CD14-positive monocyte (primary cell): ENCODE results near the gene FGF6. TPM values are rescaled to one million over a fixed set of nuclear protein-coding genes. Genes with fewer than 3 reads are reported as not detected.
A peak's percentile ranks its signal among the peaks of the same experiment; 100 is the strongest.

ENCODE experiments used
- DNase-seq, 3 donors: peaks; one replicate each; pipeline ENCODE4 v3.0.0-alpha.2; 2011 to 2022
- H2AFZ ChIP-seq: 2 replicates; pipeline ENCODE4 v1.6.0; 2012; ENCODE audit warnings: mild to moderate bottlenecking, low read depth, low read length, inconsistent platforms; ENCODE audit not compliant: insufficient read depth, poor library complexity, severe bottlenecking
- H3K27ac ChIP-seq, 2 donors: 1 replicate in 1 of 2; 2 replicates in 1 of 2; pipeline ENCODE4 v1.5.1; 2012 to 2013; ENCODE audit warnings: low read length in 2 of 2, control low read depth in 1 of 2, inconsistent platforms in 1 of 2, low read depth in 1 of 2, mild to moderate bottlenecking in 1 of 2
- H3K27me3 ChIP-seq, 2 donors: one replicate each; pipeline versions ENCODE4 v1.6.0 to v1.6.1; 2011 to 2013; ENCODE audit warnings: low read length in 2 of 2; ENCODE audit not compliant: control insufficient read depth in 2 of 2, insufficient read depth in 2 of 2
- H3K36me3 ChIP-seq, 2 donors: replicated peaks in 1 of 2; 1 replicate in 1 of 2; 2 replicates in 1 of 2; pipeline versions ENCODE4 v1.5.1 to v1.6.1; 2012 to 2013; ENCODE audit warnings: low read length in 2 of 2, control low read depth in 1 of 2, inconsistent platforms in 1 of 2, mild to moderate bottlenecking in 1 of 2; ENCODE audit not compliant: insufficient read depth in 2 of 2, control insufficient read depth in 1 of 2
- H3K4me1 ChIP-seq, 2 donors: 1 replicate in 1 of 2; 2 replicates in 1 of 2; pipeline versions ENCODE4 v1.5.1 to v1.6.1; 2012 to 2013; ENCODE audit warnings: low read length in 2 of 2, control low read depth in 1 of 2, inconsistent platforms in 1 of 2, mild to moderate bottlenecking in 1 of 2, moderate library complexity in 1 of 2; ENCODE audit not compliant: insufficient read depth in 2 of 2, control insufficient read depth in 1 of 2
- H3K4me2 ChIP-seq: replicated peaks from 2 replicates; pipeline ENCODE3; 2012; ENCODE audit warnings: low read length, moderate library complexity, mild to moderate bottlenecking; ENCODE audit not compliant: poor library complexity, severe bottlenecking; ENCODE audit errors: extremely low read depth
- H3K4me3 ChIP-seq, 3 experiments: fragments of 200-600 bp in 1 of 3; sonication (generic) in 1 of 3; replicated peaks in 1 of 3; 1 replicate in 2 of 3; 2 replicates in 1 of 3; pipeline ENCODE4 v1.5.1; 2011 to 2013; ENCODE audit warnings: low read length in 3 of 3, mild to moderate bottlenecking in 3 of 3, control low read depth in 2 of 3, low read depth in 2 of 3, inconsistent platforms in 1 of 3, moderate library complexity in 1 of 3
- H3K79me2 ChIP-seq: 2 replicates; pipeline ENCODE4 v1.6.0; 2012; ENCODE audit warnings: mild to moderate bottlenecking, control low read depth, inconsistent platforms, low read length, moderate library complexity; ENCODE audit not compliant: insufficient read depth
- H3K9ac ChIP-seq: 2 replicates; pipeline ENCODE4 v1.6.0; 2017; ENCODE audit warnings: low read length, mild to moderate bottlenecking; ENCODE audit not compliant: insufficient read depth, poor library complexity, severe bottlenecking
- H3K9me3 ChIP-seq, 2 donors: replicated peaks in 1 of 2; 1 replicate in 1 of 2; 2 replicates in 1 of 2; pipeline versions ENCODE4 v1.5.1 to v1.6.1; 2012 to 2013; ENCODE audit warnings: low read length in 2 of 2, control low read depth in 1 of 2; ENCODE audit not compliant: control insufficient read depth in 1 of 2, insufficient read depth in 1 of 2
- H4K20me1 ChIP-seq: 2 replicates; pipeline ENCODE4 v1.6.0; 2012; ENCODE audit warnings: mild to moderate bottlenecking, low read length, control low read depth, moderate library complexity; ENCODE audit not compliant: insufficient read depth
- H3K27ac Mint-ChIP-seq, 7 donors: one replicate each; pipeline ENCODE4 v1.8.0; 2020; ENCODE audit warnings: mild to moderate bottlenecking in 7 of 7, mixed read lengths in 7 of 7, moderate library complexity in 6 of 7, inconsistent platforms in 2 of 7
- H3K27me3 Mint-ChIP-seq, 3 donors: one replicate each; pipeline ENCODE4 v1.8.0; 2021 to 2022; ENCODE audit warnings: low read depth in 3 of 3, mild to moderate bottlenecking in 3 of 3, mixed read lengths in 3 of 3, moderate library complexity in 3 of 3, inconsistent platforms in 1 of 3
- H3K36me3 Mint-ChIP-seq, 2 donors: one replicate each; pipeline ENCODE4 v1.8.0; 2020; ENCODE audit warnings: mixed read lengths in 2 of 2, inconsistent platforms in 1 of 2, mild to moderate bottlenecking in 1 of 2
- H3K4me1 Mint-ChIP-seq: one replicate; pipeline ENCODE4 v1.8.0; 2020; ENCODE audit warnings: mild to moderate bottlenecking, mixed read lengths
- H3K4me3 Mint-ChIP-seq, 2 donors: one replicate each; pipeline ENCODE4 v1.8.0; 2020; ENCODE audit warnings: mild to moderate bottlenecking in 2 of 2, mixed read lengths in 2 of 2, moderate library complexity in 1 of 2
- H3K9me3 Mint-ChIP-seq, 7 donors: one replicate each; pipeline ENCODE4 v1.8.0; 2020 to 2022; ENCODE audit warnings: mixed read lengths in 7 of 7, mild to moderate bottlenecking in 6 of 7, moderate library complexity in 6 of 7, inconsistent platforms in 2 of 7
- CTCF ChIP-seq: fragments of 200-600 bp; IDR thresholded peaks from one replicate; pipeline ENCODE4 v1.8.0; 2022; ENCODE audit warnings: antibody characterized with exemption, mild to moderate bottlenecking
- WGBS: methylation state at CpG from one replicate; pipeline ENCODE4 v1.1.5; 2013; ENCODE audit warnings: missing lambda C conversion rate; ENCODE audit not compliant: insufficient coverage; 5-methylcytosine and 5-hydroxymethylcytosine counted together
- intact Hi-C, 2 donors: fragments of 100-400 bp; cut with micrococcal nuclease; formaldehyde crosslinking; loops; one replicate each; pipeline versions ENCODE4 v1.15.0 to v1.15.1; 2023
- polyA plus RNA-seq, 3 donors: library from polyadenylated mRNA; depleted of rRNA in 1 of 3; unstranded in 2 of 3; stranded (reverse) in 1 of 3; fragments of 300-500 nt in 2 of 3; fragments of >200 nt in 1 of 3; fragmentation: Illumina TruSeq in 2 of 3; gene quantifications; 1 replicate in 2 of 3; 2 replicates in 1 of 3; pipeline ENCODE4 v1.2.3, GENCODE V29; 2012 to 2021

FGF6 gene
- polyA plus RNA-seq, 3 donors: not detected

GRCh38 chr12:4392223-4392742, 53.3 kb downstream of the FGF6 start:
- H3K4me1 Mint-ChIP-seq: no peaks in the 10 kb centered on the region
- WGBS: 11% methylated on average over 11 of the region's 15 CpGs
- H3K27me3 ChIP-seq: peaks cover 0 to 10% of the 10 kb centered on the region in 2 donors
- no peak for DNase-seq
- H3K27ac ChIP-seq: no peak overlapping the region
- no peaks in the 10 kb centered on the region for H3K36me3 Mint-ChIP-seq
- H4K20me1 ChIP-seq: no peaks in the 10 kb centered on the region
- H2AFZ ChIP-seq: peak overlapping the region; percentile 35
- no peak for TF ChIP-seq CTCF
- H3K9me3 ChIP-seq: no peaks in the 10 kb centered on the region
- H3K4me3 Mint-ChIP-seq: peak overlapping the region in 1 of 2 donors; percentile 19
- no peaks in the 10 kb centered on the region for H3K4me1 ChIP-seq
- no peak overlapping the region for H3K9ac ChIP-seq
- H3K4me2 ChIP-seq: no peak overlapping the region
- peaks cover 0 to 3% (median 0%) of the 10 kb centered on the region in 7 donors for H3K9me3 Mint-ChIP-seq
- no peak overlapping the region for H3K4me3 ChIP-seq
- peaks cover 20 to 28% (median 23%) of the 10 kb centered on the region in 3 donors for H3K27me3 Mint-ChIP-seq
- peak overlapping the region in 1 of 7 donors; percentile 12 for H3K27ac Mint-ChIP-seq
- H3K79me2 ChIP-seq: no peaks in the 10 kb centered on the region
- intact Hi-C loops: no loop called here
- H3K36me3 ChIP-seq: no peaks in the 10 kb centered on the region

GRCh38 chr12:4388662-4389061, 57.0 kb downstream of the FGF6 start:
- H3K9ac ChIP-seq: no peak overlapping the region
- H3K27ac ChIP-seq: no peak overlapping the region
- H4K20me1 ChIP-seq: no peaks in the 10 kb centered on the region
- peaks cover 13 to 22% (median 19%) of the 10 kb centered on the region in 3 donors for H3K27me3 Mint-ChIP-seq
- H3K27ac Mint-ChIP-seq: no peak overlapping the region
- H3K36me3 Mint-ChIP-seq: no peaks in the 10 kb centered on the region
- H3K4me3 Mint-ChIP-seq: no peak overlapping the region
- intact Hi-C loops: no loop called here
- H2AFZ ChIP-seq: no peak overlapping the region
- WGBS: no CpG with 5 or more reads among the region's 2 CpGs
- H3K4me1 ChIP-seq: no peaks in the 10 kb centered on the region
- H3K79me2 ChIP-seq: no peaks in the 10 kb centered on the region
- no peak overlapping the region for H3K4me3 ChIP-seq
- no peak for DNase-seq
- H3K36me3 ChIP-seq: no peaks in the 10 kb centered on the region
- H3K27me3 ChIP-seq: peaks cover 0 to 10% of the 10 kb centered on the region in 2 donors
- no peak overlapping the region for H3K4me2 ChIP-seq
- no peak for TF ChIP-seq CTCF
- H3K9me3 Mint-ChIP-seq: peaks cover 0 to 2% (median 0%) of the 10 kb centered on the region in 7 donors
- H3K4me1 Mint-ChIP-seq: no peaks in the 10 kb centered on the region
- no peaks in the 10 kb centered on the region for H3K9me3 ChIP-seq
